HFFc6 (cell line): ENCODE results near the gene SPATC1L. TPM values are rescaled to one million over a fixed set of nuclear protein-coding genes. Genes with fewer than 3 reads are reported as not detected.
"Not testable (repeated sequence)": the region's sequence is repeated elsewhere in the genome, so short reads cannot be mapped to it uniquely, and the experiment has no call there.

Source experiments
- DNase-seq: peaks from one replicate; pipeline ENCODE4 v3.0.0-alpha.2; 2018
- H3K27ac Mint-ChIP-seq: 2 replicates; pipeline ENCODE4 v1.8.0; 2020; ENCODE audit warnings: mild to moderate bottlenecking, mixed read lengths
- H3K27me3 Mint-ChIP-seq: 2 replicates; pipeline ENCODE4 v1.8.0; 2021; ENCODE audit warnings: mild to moderate bottlenecking, moderate library complexity, mixed read lengths; ENCODE audit not compliant: insufficient read depth
- H3K36me3 Mint-ChIP-seq: 2 replicates; pipeline ENCODE4 v1.8.0; 2021; ENCODE audit warnings: low read depth, mixed read lengths
- H3K4me1 Mint-ChIP-seq: 2 replicates; pipeline ENCODE4 v1.8.0; 2020; ENCODE audit warnings: low read depth, mixed read lengths
- H3K4me3 Mint-ChIP-seq: 2 replicates; pipeline ENCODE4 v1.8.0; 2020; ENCODE audit warnings: mild to moderate bottlenecking, moderate library complexity, mixed read lengths
- H3K9me3 Mint-ChIP-seq: 2 replicates; pipeline ENCODE4 v1.8.0; 2020; ENCODE audit warnings: mild to moderate bottlenecking, mixed read lengths
- CTCF ChIP-seq: fragments of 200-600 bp; sonication (generic); IDR thresholded peaks from 2 replicates; pipeline ENCODE4 v1.5.0; 2021; ENCODE audit warnings: antibody characterized with exemption, mild to moderate bottlenecking
- total RNA-seq, 6 experiments: library from RNA; stranded (reverse); fragmentation: NEBNext Ultra II Directional; extraction: Animal tissue kit (Norgen Biotek cat#: 25700); gene quantifications; 2 replicates in 1 of 6; 3 replicates in 5 of 6; pipeline ENCODE4 v1.2.3, GENCODE V29; 2021

SPATC1L gene
- total RNA-seq, 6 experiments from 2014 or later: 11.3 to 14.7 (median 13.1) TPM

- Mint-ChIP-seq H3K9me3 (no peaks in the 10 kb centered on the region), H3K4me1 (peaks cover 28% of the 10 kb centered on the region), H3K27me3 (peaks cover 5% of the 10 kb centered on the region), H3K36me3 (0 out of 2 replicates have a peak, but pooled peaks cover 5% of the 10 kb centered on the region), H3K4me3 (peak overlapping the region; percentile 91), H3K27ac (peak overlapping the region; percentile 67)
- TF ChIP-seq CTCF: no peak
- peak; percentile 58 for DNase-seq
Observed at GRCh38 chr21:46184625-46185555, 631 bp upstream of the SPATC1L start.

- not testable (repeated sequence) for H3K27ac Mint-ChIP-seq, H3K9me3 Mint-ChIP-seq, H3K27me3 Mint-ChIP-seq, H3K36me3 Mint-ChIP-seq, DNase-seq
- Mint-ChIP-seq H3K4me1 (peaks cover 16% of the 10 kb centered on the region), H3K4me3 (peak overlapping the region; percentile 90)
Observed at GRCh38 chr21:46183337-46183909, 836 bp downstream of the SPATC1L start.

- no peak for DNase-seq
- peak overlapping the region; percentile 42; the same call in 1 of the 2 replicates for H3K4me3 Mint-ChIP-seq
- 0 out of 2 replicates have a peak, but pooled peaks cover under 1% of the 10 kb centered on the region for H3K9me3 Mint-ChIP-seq
- peaks cover under 1% of the 10 kb centered on the region for H3K36me3 Mint-ChIP-seq
- H3K27ac Mint-ChIP-seq: no peak overlapping the region
- H3K4me1 Mint-ChIP-seq: peaks cover 9% of the 10 kb centered on the region
- no peak for TF ChIP-seq CTCF
- H3K27me3 Mint-ChIP-seq: peaks cover 5% of the 10 kb centered on the region
Observed at GRCh38 chr21:46182548-46183336, 1.5 kb downstream of the SPATC1L start.

- H3K9me3 Mint-ChIP-seq: peaks cover 7% of the 10 kb centered on the region
- no peak overlapping the region for H3K27ac Mint-ChIP-seq
- peaks cover 5% of the 10 kb centered on the region for H3K27me3 Mint-ChIP-seq
- peaks cover 8% of the 10 kb centered on the region; the same call in 1 of the 2 replicates for H3K4me1 Mint-ChIP-seq
- DNase-seq: no peak
- peaks cover 7% of the 10 kb centered on the region for H3K36me3 Mint-ChIP-seq
- no peak for TF ChIP-seq CTCF
- H3K4me3 Mint-ChIP-seq: no peak overlapping the region
Observed at GRCh38 chr21:46181953-46182547, 2.2 kb downstream of the SPATC1L start.

- H3K4me3 Mint-ChIP-seq: no peak overlapping the region
Observed at GRCh38 chr21:46181436-46181835, 2.8 kb downstream of the SPATC1L start.

More at GRCh38 chr21:46181436-46181835, 2.8 kb downstream of the SPATC1L start:
- Mint-ChIP-seq H3K4me1 (peaks cover 8% of the 10 kb centered on the region; the same call in 1 of the 2 replicates), H3K27me3 (peaks cover 5% of the 10 kb centered on the region), H3K9me3 (peaks cover 13% of the 10 kb centered on the region), H3K27ac (no peak overlapping the region), H3K36me3 (peaks cover 13% of the 10 kb centered on the region)
- no peak for TF ChIP-seq CTCF
- DNase-seq: no peak
